ENCODE measurements around the gene DNAH14. TPM values are rescaled to one million over a fixed set of nuclear protein-coding genes. Genes with fewer than 3 reads are reported as not detected.

Gene DNAH14
- total RNA-seq, 1 experiment from 2014 or later, result 39.7 TPM

- H3K9me3 ChIP-seq (ENCODE audit: control insufficient read depth, low read depth, low read length), result no peaks in the 10 kb centered on the region
- H4K8ac ChIP-seq (replicated peaks; ENCODE audit: insufficient read length, low read depth, low read length), result no peak overlapping the region
- H3K18ac ChIP-seq (ENCODE audit: insufficient read length, low read depth, low read length), result no peak overlapping the region
- H3K79me2 ChIP-seq (ENCODE audit: insufficient read depth, low read length), result no peaks in the 10 kb centered on the region
- no peak overlapping the region for H3K9ac ChIP-seq (ENCODE audit: extremely low read depth, insufficient read length, low read length)
- no peak overlapping the region for H2BK15ac ChIP-seq (ENCODE audit: low read depth, low read length)
- H2BK12ac ChIP-seq (ENCODE audit: insufficient read length, low read depth, low read length), result no peak overlapping the region
- H2BK5ac ChIP-seq (ENCODE audit: insufficient read length, low read length), result no peak overlapping the region
- H3K56ac ChIP-seq (ENCODE audit: insufficient read length, low read depth, low read length), result no peak overlapping the region
- no peak overlapping the region for H2BK20ac ChIP-seq (ENCODE audit: low read depth, low read length, poor library complexity, severe bottlenecking)
- H3K4me2 ChIP-seq (ENCODE audit: insufficient read depth, insufficient read length, low read length), result no peak overlapping the region
- Mint-ChIP-seq H3K36me3 (ENCODE audit: insufficient read depth in 1 of 3, low read depth in 3 of 3) (peaks cover 11 to 24% (median 22%) of the 10 kb centered on the region in 3 experiments), H3K4me1 (no peaks in the 10 kb centered on the region), H3K4me3 (no peak overlapping the region), H3K27me3 (ENCODE audit: low read depth) (no peaks in the 10 kb centered on the region), H3K27ac (no peak overlapping the region), H3K9me3 (peaks cover 33 to 44% of the 10 kb centered on the region in 2 experiments)
- no peak overlapping the region for H2BK120ac ChIP-seq (ENCODE audit: low read depth, low read length, poor library complexity, severe bottlenecking)
- H3K79me1 ChIP-seq (ENCODE audit: insufficient read depth, low read depth, low read length, poor library complexity, severe bottlenecking), result no peaks in the 10 kb centered on the region
- H3K27me3 ChIP-seq (ENCODE audit: insufficient read depth, low read length), result no peaks in the 10 kb centered on the region
- no peak overlapping the region for H3K23ac ChIP-seq (ENCODE audit: insufficient read length, low read depth, low read length)
- H3K23me2 ChIP-seq (ENCODE audit: insufficient read length, low read depth, low read length, poor library complexity, severe bottlenecking), result no peaks in the 10 kb centered on the region
- H3K4ac ChIP-seq (ENCODE audit: low read depth, low read length), result no peak overlapping the region
- H2AFZ ChIP-seq (ENCODE audit: low read length), result no peak overlapping the region
- H4K20me1 ChIP-seq (ENCODE audit: control insufficient read depth, insufficient read depth, insufficient read length), result no peaks in the 10 kb centered on the region
- no peaks in the 10 kb centered on the region for H3K4me1 ChIP-seq (ENCODE audit: insufficient read depth, low read length)
- H2AK5ac ChIP-seq (ENCODE audit: insufficient read length, low read length), result no peak overlapping the region
- no peak for DNase-seq
- H4K5ac ChIP-seq (ENCODE audit: insufficient read length, low read depth, low read length), result no peak overlapping the region
- no peak overlapping the region for H3K14ac ChIP-seq (ENCODE audit: insufficient read depth, low read length)
- H3T11ph ChIP-seq (ENCODE audit: low read length), result no peak overlapping the region
- no CpG with 5 or more reads among the region's 1 CpG for WGBS (ENCODE audit: extremely low coverage, insufficient read length, low lambda C conversion rate)
- TF ChIP-seq CTCF (conservative IDR thresholded peaks at IDR 0.05), result no peak
- no peak overlapping the region for H4K91ac ChIP-seq (ENCODE audit: insufficient read length, low read depth, low read length)
- no peak overlapping the region for H3K27ac ChIP-seq (ENCODE audit: insufficient read length, low read depth, low read length)
Measured at GRCh38 chr1:225182716-225183115, 253.2 kb downstream of the DNAH14 start.
